SHP77 treated with DMSO at 0.1 percent for 48 hours (cell line): ENCODE data around the gene SON.
"Not testable (repeated sequence)": the region's sequence is repeated elsewhere in the genome, so short reads cannot be mapped to it uniquely, and the experiment has no call there.

Source experiments
- DNase-seq: peaks from one replicate; lab custom pipeline; 2025; lab: John Stamatoyannopoulos, UW

The SON gene

GRCh38 chr21:33546086-33546485, 3.2 kb downstream of the SON start:
- DNase-seq: no peak

GRCh38 chr21:33549848-33550771, 7.3 kb downstream of the SON start:
- no peak for DNase-seq

- no peak for DNase-seq
These were observed 8.2 kb downstream of the SON start for GRCh38 chr21:33550772-33551660.

- no peak for DNase-seq
These were observed 8.8 kb downstream of the SON start for GRCh38 chr21:33551664-33552063.

- no peak for DNase-seq
These were observed 9.5 kb downstream of the SON start for GRCh38 chr21:33552093-33552998.

- no peak for DNase-seq
These were observed 10.3 kb downstream of the SON start for GRCh38 chr21:33552999-33553598.

GRCh38 chr21:33554236-33554981, 11.6 kb downstream of the SON start:
- no peak for DNase-seq

- no peak for DNase-seq
These were observed 12.1 kb downstream of the SON start for GRCh38 chr21:33554982-33555344.

- DNase-seq: no peak
These were observed 14.6 kb downstream of the SON start for GRCh38 chr21:33557447-33557846.

- DNase-seq: no peak
These were observed 16.1 kb downstream of the SON start for GRCh38 chr21:33558777-33559421.

- no peak for DNase-seq
These were observed 17.0 kb downstream of the SON start for GRCh38 chr21:33559813-33560212.

- no peak for DNase-seq
These were observed 18.1 kb downstream of the SON start for GRCh38 chr21:33560965-33561364.

- DNase-seq: no peak
These were observed 18.5 kb downstream of the SON start for GRCh38 chr21:33561373-33561772.

GRCh38 chr21:33562389-33562788, 19.6 kb downstream of the SON start:
- no peak for DNase-seq

- DNase-seq: no peak
These were observed 23.7 kb downstream of the SON start for GRCh38 chr21:33566514-33566913.

GRCh38 chr21:33567914-33568313, 25.1 kb downstream of the SON start:
- DNase-seq: no peak

GRCh38 chr21:33568448-33568847, 25.6 kb downstream of the SON start:
- no peak for DNase-seq

- no peak for DNase-seq
These were observed 27.2 kb downstream of the SON start for GRCh38 chr21:33569991-33570390.

GRCh38 chr21:33572350-33572749, 29.5 kb downstream of the SON start:
- no peak for DNase-seq

- not testable (repeated sequence) for DNase-seq
These were observed 33.9 kb downstream of the SON start for GRCh38 chr21:33576741-33577141.
